HG03571 (cell line): ENCODE results near the gene TBC1D1.

ENCODE experiments used
- ATAC-seq: cut with Tn5 transposase; IDR thresholded peaks from one replicate; pipeline ENCODE4 v1.9.1; 2021; ENCODE audit not compliant: unreplicated experiment

Gene TBC1D1

DNA sequence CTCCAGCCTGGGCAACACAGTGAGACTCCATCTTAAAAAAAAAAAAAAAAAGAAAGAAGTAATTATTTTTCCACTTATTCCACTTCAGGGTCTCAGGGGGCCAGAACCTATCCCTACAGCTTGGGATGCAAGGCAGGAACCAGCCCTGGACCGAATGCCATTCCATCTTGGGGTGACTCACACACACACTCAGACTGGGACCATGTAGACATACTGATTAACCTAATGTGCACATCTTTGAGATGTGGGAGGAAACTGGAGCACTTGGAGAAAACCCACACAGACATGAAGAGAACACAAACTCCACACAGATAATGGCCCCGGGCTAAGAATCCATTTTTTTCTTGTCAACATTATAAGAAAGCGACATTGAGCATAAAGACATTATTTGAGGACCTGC lies 201.8 kb downstream of the TBC1D1 start:
- no peak for ATAC-seq

GRCh38 chr4:38094419-38094818 lies 203.5 kb downstream of the TBC1D1 start:
- ATAC-seq: no peak

- no peak for ATAC-seq
These were observed 204.8 kb downstream of the TBC1D1 start for GRCh38 chr4:38095691-38096090.

DNA sequence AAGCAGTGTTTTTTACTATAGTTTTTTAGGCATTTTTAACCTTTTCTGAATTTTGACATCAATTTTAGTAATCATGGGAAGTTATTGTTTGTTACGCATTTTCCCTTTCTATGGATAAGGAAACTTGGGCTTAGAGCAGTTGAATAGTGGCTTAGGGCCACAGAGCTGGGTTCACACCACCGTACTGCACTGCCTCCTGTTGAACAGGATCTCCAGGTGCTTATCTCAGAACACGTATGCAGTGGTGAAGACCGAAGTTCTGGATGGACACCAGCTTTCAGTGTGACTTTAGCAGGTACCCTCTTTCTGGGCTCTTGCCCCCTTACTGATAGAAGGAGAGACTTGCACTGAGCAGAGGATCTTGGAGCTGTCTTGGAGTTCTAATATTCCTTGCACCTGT lies 206.9 kb downstream of the TBC1D1 start:
- ATAC-seq: no peak

DNA sequence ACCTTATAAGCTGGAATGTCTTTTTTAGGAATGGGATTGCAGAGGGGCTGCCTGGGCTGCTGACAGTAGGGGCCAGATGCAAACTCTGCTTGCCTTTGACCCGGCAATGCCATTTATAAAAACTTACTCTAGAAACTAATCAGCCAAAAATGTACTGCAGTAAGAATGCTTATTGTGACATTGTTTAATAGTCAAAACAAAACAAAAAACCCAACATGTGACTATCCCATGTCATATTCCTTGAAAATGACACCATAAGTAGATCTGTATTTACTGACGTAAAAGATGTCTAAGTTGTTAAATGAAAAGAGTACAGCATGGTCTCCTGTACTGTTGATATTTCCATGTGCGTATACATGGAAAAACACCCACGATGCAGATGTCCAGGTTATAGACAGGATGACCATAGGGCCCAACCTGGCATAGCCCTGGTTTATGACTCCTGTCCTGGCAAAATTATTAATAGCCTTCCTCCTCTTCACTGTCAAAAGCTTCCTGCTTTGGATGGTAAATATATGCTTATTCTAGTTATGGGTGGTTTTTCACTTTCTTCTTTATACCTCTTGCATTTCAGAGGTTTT lies 208.2 kb downstream of the TBC1D1 start:
- ATAC-seq: no peak

DNA sequence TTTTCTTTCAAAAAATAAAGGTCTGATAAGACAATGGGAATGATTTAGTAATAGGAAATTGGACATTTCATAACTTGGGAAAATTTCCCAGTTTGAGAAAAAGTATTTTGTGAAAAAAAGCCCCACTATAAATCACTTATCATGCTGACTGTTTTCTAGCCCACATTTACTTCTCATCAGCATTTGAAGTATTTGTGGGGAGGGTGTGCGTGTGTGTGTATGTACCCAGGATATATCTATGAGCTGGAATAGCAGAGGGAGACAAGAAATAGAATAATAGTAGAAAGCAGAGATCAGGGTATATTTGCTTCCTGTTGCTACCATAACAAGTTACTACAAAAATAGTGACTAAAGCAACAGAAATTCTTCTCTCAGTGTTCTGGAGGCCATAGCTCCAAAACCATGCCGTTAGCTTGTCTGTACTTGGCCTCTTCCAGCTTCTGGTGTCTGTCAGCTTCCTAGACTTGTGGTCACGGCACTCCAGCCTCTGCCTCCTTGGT lies 209.1 kb downstream of the TBC1D1 start:
- no peak for ATAC-seq

DNA sequence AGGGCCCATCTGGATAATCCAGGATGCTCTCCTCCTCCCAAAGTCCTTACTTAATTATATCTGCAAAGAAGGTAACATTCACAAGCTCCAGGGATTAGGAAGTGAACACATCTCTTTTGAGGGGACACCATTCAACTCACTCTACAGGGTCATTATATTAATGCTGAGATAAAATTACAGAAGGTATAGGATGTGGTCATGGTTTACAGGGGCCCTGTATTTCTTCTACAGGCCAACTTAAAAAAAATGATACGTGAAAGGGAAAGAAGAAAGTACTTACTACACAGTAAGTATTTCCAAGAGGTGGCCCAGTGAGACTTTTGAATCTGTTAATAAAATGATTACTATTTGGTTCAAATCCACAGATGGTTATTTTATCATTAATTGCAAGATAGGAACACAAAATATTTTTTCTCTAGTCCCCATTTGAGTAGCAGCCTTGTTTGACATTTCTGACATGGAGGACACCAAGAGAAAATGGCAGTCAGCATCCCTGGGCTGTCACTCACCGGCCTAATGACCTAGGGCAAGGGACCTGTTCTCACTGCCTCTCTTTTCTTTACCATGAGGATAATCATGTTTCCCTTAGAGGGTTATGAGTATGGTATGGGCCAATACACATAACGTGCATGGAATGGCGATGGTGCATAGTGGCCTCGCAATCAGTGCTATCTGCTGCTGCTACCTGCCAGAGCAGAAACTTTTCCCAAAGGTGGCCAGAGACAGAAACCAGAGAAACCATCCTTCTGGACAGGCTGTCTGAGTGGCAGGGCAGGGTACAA lies 209.8 kb downstream of the TBC1D1 start:
- ATAC-seq: no peak

DNA sequence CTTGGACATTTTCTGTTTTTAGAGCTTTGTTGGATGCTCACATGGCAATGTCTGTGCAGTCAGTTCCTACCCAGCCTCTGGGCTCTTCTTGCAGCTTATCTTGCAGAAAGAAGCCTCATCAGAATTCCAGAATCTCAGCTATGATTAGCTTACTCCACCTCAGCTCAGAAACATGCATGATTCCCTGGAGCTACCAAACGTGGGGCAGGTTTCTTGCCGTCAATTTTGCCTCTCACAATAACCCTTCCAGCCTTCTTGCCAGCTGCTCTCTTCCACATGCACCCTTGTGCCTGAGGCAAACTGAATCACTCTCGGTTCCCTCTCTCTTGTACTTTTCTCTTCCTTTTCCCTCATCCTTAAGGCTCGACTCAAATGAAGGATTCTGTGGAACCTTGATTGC lies 210.7 kb downstream of the TBC1D1 start:
- no peak for ATAC-seq

DNA sequence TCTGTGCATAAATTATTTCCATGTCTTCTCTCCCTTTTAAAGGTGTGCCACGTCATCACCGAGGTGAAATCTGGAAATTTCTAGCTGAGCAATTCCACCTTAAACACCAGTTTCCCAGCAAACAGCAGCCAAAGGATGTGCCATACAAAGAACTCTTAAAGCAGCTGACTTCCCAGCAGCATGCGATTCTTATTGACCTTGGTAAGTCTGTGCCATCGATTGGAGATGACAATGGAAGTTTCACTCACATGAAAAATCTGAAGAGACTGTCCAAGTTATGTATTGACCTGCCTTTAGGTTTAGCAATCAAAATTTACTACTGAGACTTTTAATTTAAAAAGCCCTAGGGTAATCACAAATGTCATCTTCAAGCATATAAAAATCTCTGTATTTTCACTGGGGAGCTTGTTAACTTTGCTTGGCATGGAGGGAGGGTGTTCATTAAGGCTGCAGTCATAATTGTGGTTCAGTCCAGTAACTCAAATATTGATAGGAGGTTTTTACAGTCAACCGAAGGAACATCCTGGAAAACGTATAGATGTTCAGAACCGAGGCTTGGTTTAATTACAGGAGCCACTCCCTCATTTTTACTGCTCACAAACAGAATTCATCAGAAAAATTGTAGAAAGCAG lies 212.2 kb downstream of the TBC1D1 start:
- no peak for ATAC-seq

- ATAC-seq: peak; percentile 63
These were observed 214.8 kb downstream of the TBC1D1 start for GRCh38 chr4:38105475-38106220.

GRCh38 chr4:38106311-38106710 lies 215.4 kb downstream of the TBC1D1 start:
- no peak for ATAC-seq

DNA sequence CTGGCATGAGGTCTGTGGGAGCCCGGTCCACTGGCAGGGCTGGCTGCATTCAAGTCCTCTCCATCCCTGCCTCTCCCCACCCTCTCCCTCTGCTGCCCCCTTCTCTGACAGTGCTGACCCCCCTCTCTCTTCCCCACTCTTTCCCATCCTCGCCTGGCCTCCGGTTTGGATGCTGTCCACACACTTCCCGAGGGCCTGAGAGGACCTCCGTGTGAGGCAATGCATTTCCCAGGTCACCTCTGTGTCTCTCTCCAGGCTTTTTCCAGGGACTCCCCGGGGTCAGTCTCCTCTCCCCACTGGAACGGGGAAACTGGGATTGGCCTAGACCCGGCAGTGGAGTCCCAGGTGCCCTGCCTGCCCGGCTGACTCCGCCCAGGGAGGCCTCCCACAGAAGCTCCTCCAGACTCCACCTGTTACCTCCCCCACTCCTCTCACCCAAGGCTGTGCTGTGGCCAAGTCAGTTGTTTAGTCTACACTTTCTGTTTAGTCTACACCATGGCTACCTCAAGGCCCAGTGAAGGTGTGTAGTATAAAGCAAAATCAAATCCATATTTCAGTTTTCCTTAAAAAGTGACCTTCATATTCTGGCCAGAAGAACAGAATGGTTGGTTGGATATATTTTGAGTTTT lies 216.1 kb downstream of the TBC1D1 start:
- ATAC-seq: no peak

GRCh38 chr4:38107818-38108217 lies 216.9 kb downstream of the TBC1D1 start:
- no peak for ATAC-seq

GRCh38 chr4:38109370-38109769 lies 218.5 kb downstream of the TBC1D1 start:
- ATAC-seq: no peak

DNA sequence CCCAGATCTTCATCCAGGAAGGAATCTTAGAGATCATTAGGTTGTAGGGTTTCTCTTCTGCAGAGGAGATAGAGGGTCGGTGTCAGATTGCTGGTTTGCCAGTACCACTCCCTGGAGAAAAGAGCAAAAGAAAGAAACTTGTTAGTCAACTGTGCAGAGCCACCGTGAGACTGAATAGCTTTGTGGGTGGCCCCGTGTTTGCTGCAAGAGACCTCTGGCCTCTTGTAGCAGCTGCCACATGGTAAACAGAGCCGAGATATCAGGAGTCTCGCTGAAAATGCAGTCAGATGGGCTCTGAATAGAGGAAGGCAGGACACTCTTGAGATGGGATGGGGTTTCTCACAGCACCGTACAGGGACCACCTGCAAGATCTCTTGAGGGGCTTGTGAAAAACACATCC lies 219.0 kb downstream of the TBC1D1 start:
- no peak for ATAC-seq

GRCh38 chr4:38111024-38111423 lies 220.1 kb downstream of the TBC1D1 start:
- ATAC-seq: no peak

DNA sequence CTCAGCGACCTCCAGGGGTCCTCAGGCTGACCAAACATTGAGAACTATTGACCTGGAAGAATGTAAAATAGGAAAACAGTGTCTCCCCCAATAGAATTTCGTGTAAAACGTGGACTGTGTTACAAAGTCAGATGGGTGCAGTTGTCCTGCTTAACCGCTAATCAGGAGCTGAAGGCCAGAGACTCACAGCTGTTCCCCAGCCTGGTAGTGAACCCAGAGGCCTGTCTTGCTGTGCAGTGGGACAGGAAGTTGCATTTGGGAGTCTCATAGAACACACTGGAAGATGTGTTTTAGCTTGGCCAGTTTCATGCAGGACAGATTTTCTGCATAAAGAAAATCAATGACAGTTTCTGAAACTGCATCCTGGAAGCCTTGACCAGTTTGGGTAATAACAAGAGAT lies 220.8 kb downstream of the TBC1D1 start:
- ATAC-seq: no peak

DNA sequence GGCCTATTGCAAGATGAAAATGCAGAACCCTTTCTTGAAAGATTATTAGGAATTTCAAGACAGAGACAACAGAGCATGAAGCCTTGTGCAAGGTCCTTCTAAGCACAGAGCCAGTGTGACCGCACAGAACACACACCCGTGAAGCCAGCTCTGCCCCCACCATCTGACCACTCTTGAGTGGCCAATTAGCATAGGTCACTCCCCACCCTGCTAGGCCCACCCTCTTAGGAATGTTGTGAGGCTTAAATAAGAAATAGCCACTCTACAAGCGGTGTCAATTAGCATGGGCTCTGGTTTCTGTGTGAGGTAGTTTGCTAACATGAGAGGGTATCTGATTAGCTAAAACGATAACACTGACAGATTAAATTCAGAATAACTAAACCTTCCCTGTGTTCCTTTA lies 222.2 kb downstream of the TBC1D1 start:
- no peak for ATAC-seq

- no peak for ATAC-seq
These were observed 222.7 kb downstream of the TBC1D1 start for GRCh38 chr4:38113551-38113950.

GRCh38 chr4:38114386-38115150 lies 223.7 kb downstream of the TBC1D1 start:
- ATAC-seq: no peak
